Common myeloid progenitor, CD34-positive (primary cell): ENCODE measurements around the gene PIEZO1.
A peak's percentile ranks its signal among the peaks of the same experiment; 100 is the strongest.
"Not testable (repeated sequence)": the region's sequence is repeated elsewhere in the genome, so short reads cannot be mapped to it uniquely, and the experiment has no call there.

Source experiments
- CTCF ChIA-PET: fragments of 350-600 bp; sonication (Branson Sonifier 250); formaldehyde crosslinking; loops from one replicate; lab custom pipeline; 2021; ENCODE audit warnings: antibody characterized with exemption; lab: Charles Lee
- POLR2A ChIA-PET: fragments of 350-600 bp; sonication (Branson Sonifier 250); formaldehyde crosslinking; loops from one replicate; lab custom pipeline; 2021; ENCODE audit warnings: antibody characterized with exemption; lab: Charles Lee
- DNase-seq, 3 donors: peaks; one replicate each; pipeline versions ENCODE4 v3.0.0 to v3.0.0-alpha.2; 2013
- H3K27ac ChIP-seq, 2 experiments: 1 replicate in 1 of 2; 2 replicates in 1 of 2; pipeline ENCODE4 v1.7.0; 2013; ENCODE audit warnings: inconsistent platforms in 2 of 2, low read length in 2 of 2, mild to moderate bottlenecking in 2 of 2, low read depth in 1 of 2, moderate library complexity in 1 of 2; ENCODE audit not compliant: severe bottlenecking in 2 of 2, insufficient read depth in 1 of 2, poor library complexity in 1 of 2
- H3K27me3 ChIP-seq, 5 experiments: replicated peaks in 2 of 5; 1 replicate in 3 of 5; 2 replicates in 2 of 5; pipeline versions ENCODE4 v1.6.1 to v1.7.0; 2013; ENCODE audit warnings: low read length in 4 of 5, mild to moderate bottlenecking in 2 of 5, moderate library complexity in 2 of 5, inconsistent platforms in 1 of 5; ENCODE audit not compliant: insufficient read depth in 5 of 5, control insufficient read depth in 4 of 5
- H3K36me3 ChIP-seq, 4 experiments: 1 replicate in 2 of 4; 2 replicates in 2 of 4; pipeline versions ENCODE4 v1.6.1 to v1.7.0; 2013; ENCODE audit warnings: low read length in 3 of 4, control low read depth in 1 of 4, mild to moderate bottlenecking in 1 of 4; ENCODE audit not compliant: control insufficient read depth in 4 of 4, insufficient read depth in 4 of 4
- H3K4me1 ChIP-seq, 4 experiments: 1 replicate in 3 of 4; 2 replicates in 1 of 4; pipeline versions ENCODE4 v1.6.1 to v1.7.1; 2013; ENCODE audit warnings: low read length in 3 of 4, mild to moderate bottlenecking in 3 of 4, control low read depth in 1 of 4, inconsistent platforms in 1 of 4, moderate library complexity in 1 of 4; ENCODE audit not compliant: control insufficient read depth in 4 of 4, insufficient read depth in 4 of 4; ENCODE audit errors: control extremely low read depth in 1 of 4
- H3K4me3 ChIP-seq, 7 experiments: 1 replicate in 4 of 7; 2 replicates in 3 of 7; pipeline versions ENCODE4 v1.5.1 to v1.7.0; 2013; ENCODE audit warnings: mild to moderate bottlenecking in 7 of 7, low read length in 6 of 7, moderate library complexity in 6 of 7, inconsistent platforms in 2 of 7, low read depth in 2 of 7, control low read depth in 1 of 7; ENCODE audit not compliant: insufficient read depth in 4 of 7, control insufficient read depth in 1 of 7; ENCODE audit errors: extremely low read depth in 1 of 7
- H3K9me3 ChIP-seq, 5 experiments: 1 replicate in 4 of 5; 2 replicates in 1 of 5; pipeline versions ENCODE4 v1.6.1 to v1.7.1; 2013; ENCODE audit warnings: low read length in 4 of 5, mild to moderate bottlenecking in 2 of 5, inconsistent platforms in 1 of 5, low read depth in 1 of 5, moderate library complexity in 1 of 5; ENCODE audit not compliant: control insufficient read depth in 4 of 5, insufficient read depth in 2 of 5; ENCODE audit errors: control extremely low read depth in 1 of 5
- WGBS: methylation state at CpG from one replicate; pipeline ENCODE4 v1.1.5; 2013; ENCODE audit not compliant: insufficient coverage; 5-methylcytosine and 5-hydroxymethylcytosine counted together

PIEZO1 gene

GRCh38 chr16:88772871-88773811 is 11.9 kb downstream of the PIEZO1 start:
- peaks cover 0 to 86% (median 81%) of the 10 kb centered on the region in 4 experiments for H3K4me1 ChIP-seq
- DNase-seq, result peak in 1 of 3 donors; percentile 27
- no peaks in the 10 kb centered on the region for H3K9me3 ChIP-seq
- CTCF ChIA-PET, result interaction anchor here (0.7 to 5.4 kb wide), 8 partner anchors 9 to 40 kb away, joined by 3 to 31 read pairs (median 5); no protein-coding TSS in a partner anchor
- H3K27ac ChIP-seq, result peak overlapping the region in 1 of 2 experiments; percentile 73
- peaks cover 0 to 37% (median 5%) of the 10 kb centered on the region in 4 experiments for H3K36me3 ChIP-seq
- peak overlapping the region in 2 of 7 experiments; percentile 24 to 42 for H3K4me3 ChIP-seq
- 43% methylated on average over 25 of the region's 29 CpGs for WGBS
- POLR2A ChIA-PET, result interaction anchor here (0.6 to 0.7 kb wide), 2 partner anchors 9 kb away, joined by 3 to 5 read pairs; no protein-coding TSS in a partner anchor
- no peaks in the 10 kb centered on the region for H3K27me3 ChIP-seq

- ChIA-PET POLR2A (interaction anchor here (1.5 to 2.0 kb wide), 3 partner anchors 9 to 19 kb away, joined by 4 to 15 read pairs (median 4); partner anchors contain the start of gene PIEZO1), CTCF (interaction anchor here (0.8 to 5.4 kb wide), 10 partner anchors 9 to 75 kb away, joined by 3 to 31 read pairs (median 4); no protein-coding TSS in a partner anchor)
- 93% methylated on average over 14 of the region's 23 CpGs for WGBS
- H3K27me3 ChIP-seq, H3K9me3 ChIP-seq, H3K4me3 ChIP-seq, DNase-seq: not testable (repeated sequence)
- H3K27ac ChIP-seq, result peak overlapping the region; percentile 33 to 73
- H3K36me3 ChIP-seq, result peaks cover 0 to 32% (median 2%) of the 10 kb centered on the region in 4 experiments
- peaks cover 0 to 88% (median 81%) of the 10 kb centered on the region in 4 experiments for H3K4me1 ChIP-seq
These were observed 13.2 kb downstream of the PIEZO1 start for GRCh38 chr16:88771781-88772180.

- POLR2A ChIA-PET, result interaction anchor here (0.9 to 2.0 kb wide), 6 partner anchors 10 to 28 kb away, joined by 3 to 15 read pairs (median 4); partner anchors contain the start of gene PIEZO1
- no peak for DNase-seq
These were observed 13.7 kb downstream of the PIEZO1 start for GRCh38 chr16:88771294-88771772.

GRCh38 chr16:88770461-88771293 is 14.3 kb downstream of the PIEZO1 start:
- peaks cover 0 to 82% (median 81%) of the 10 kb centered on the region in 4 experiments for H3K4me1 ChIP-seq
- no peaks in the 10 kb centered on the region for H3K9me3 ChIP-seq
- ChIA-PET POLR2A (interaction anchor here (0.7 to 2.0 kb wide), 8 partner anchors 10 to 29 kb away, joined by 3 to 15 read pairs (median 4); partner anchors contain the start of gene PIEZO1), CTCF (interaction anchor here (0.6 to 5.4 kb wide), 14 partner anchors 10 to 74 kb away, joined by 3 to 31 read pairs (median 4); no protein-coding TSS in a partner anchor)
- H3K36me3 ChIP-seq, result peaks cover 0 to 34% (median 3%) of the 10 kb centered on the region in 4 experiments
- DNase-seq, result peak; percentile 95 to 99 (median 98)
- WGBS, result 16% methylated on average over 38 of the region's 41 CpGs
- H3K27me3 ChIP-seq, result no peaks in the 10 kb centered on the region
- H3K27ac ChIP-seq, result peak overlapping the region; percentile 72 to 87
- H3K4me3 ChIP-seq, result peak overlapping the region in 4 of 7 experiments; percentile 24 to 54 (median 46)

More at GRCh38 chr16:88771294-88771772, 13.7 kb downstream of the PIEZO1 start:
- CTCF ChIA-PET, result interaction anchor here (0.9 to 5.4 kb wide), 14 partner anchors 8 to 75 kb away, joined by 3 to 31 read pairs (median 4); no protein-coding TSS in a partner anchor
- Histone ChIP-seq H3K27me3 (no peaks in the 10 kb centered on the region), H3K36me3 (peaks cover 0 to 29% (median under 1%) of the 10 kb centered on the region in 4 experiments), H3K4me3 (peak overlapping the region in 4 of 7 experiments; percentile 24 to 46 (median 45)), H3K4me1 (peaks cover 0 to 84% (median 81%) of the 10 kb centered on the region in 4 experiments), H3K9me3 (no peaks in the 10 kb centered on the region), H3K27ac (peak overlapping the region; percentile 33 to 87)
- 31% methylated on average over 11 of the region's 19 CpGs for WGBS

GRCh38 chr16:88769617-88770460 is 15.2 kb downstream of the PIEZO1 start:
- H3K36me3 ChIP-seq, result peaks cover 0 to 38% (median 4%) of the 10 kb centered on the region in 4 experiments
- no peaks in the 10 kb centered on the region for H3K27me3 ChIP-seq
- peak overlapping the region; percentile 72 to 87 for H3K27ac ChIP-seq
- peak overlapping the region in 2 of 7 experiments; percentile 36 to 54 for H3K4me3 ChIP-seq
- no peaks in the 10 kb centered on the region for H3K9me3 ChIP-seq
- peak in 2 of 3 donors; percentile 72 to 74 for DNase-seq
- peaks cover 0 to 79% (median 76%) of the 10 kb centered on the region in 4 experiments for H3K4me1 ChIP-seq
- WGBS, result 74% methylated on average over 22 of the region's 30 CpGs
- ChIA-PET CTCF (interaction anchor here (0.7 to 5.4 kb wide), 12 partner anchors 9 to 35 kb away, joined by 3 to 31 read pairs (median 4); no protein-coding TSS in a partner anchor), POLR2A (interaction anchor here (0.7 to 2.0 kb wide), 7 partner anchors 11 to 27 kb away, joined by 3 to 15 read pairs (median 4); partner anchors contain the start of gene PIEZO1)
